ENCODE results near the gene STK38.
"Not testable (repeated sequence)": the region's sequence is repeated elsewhere in the genome, so short reads cannot be mapped to it uniquely, and the experiment has no call there.

Gene STK38

GRCh38 chr6:36546920-36547645 is at the start of gene STK38:
Gene STK38 (minus strand): TSS chr6:36547479. CDS start chr6:36540202, 7,277 bp downstream.
- peak; percentile 97 for DNase-seq (ENCODE audit: low spot score)

- DNase-seq (ENCODE audit: low spot score): peak; percentile 31
Observed at GRCh38 chr6:36596356-36596755, 49.1 kb upstream of the STK38 start.

DNA sequence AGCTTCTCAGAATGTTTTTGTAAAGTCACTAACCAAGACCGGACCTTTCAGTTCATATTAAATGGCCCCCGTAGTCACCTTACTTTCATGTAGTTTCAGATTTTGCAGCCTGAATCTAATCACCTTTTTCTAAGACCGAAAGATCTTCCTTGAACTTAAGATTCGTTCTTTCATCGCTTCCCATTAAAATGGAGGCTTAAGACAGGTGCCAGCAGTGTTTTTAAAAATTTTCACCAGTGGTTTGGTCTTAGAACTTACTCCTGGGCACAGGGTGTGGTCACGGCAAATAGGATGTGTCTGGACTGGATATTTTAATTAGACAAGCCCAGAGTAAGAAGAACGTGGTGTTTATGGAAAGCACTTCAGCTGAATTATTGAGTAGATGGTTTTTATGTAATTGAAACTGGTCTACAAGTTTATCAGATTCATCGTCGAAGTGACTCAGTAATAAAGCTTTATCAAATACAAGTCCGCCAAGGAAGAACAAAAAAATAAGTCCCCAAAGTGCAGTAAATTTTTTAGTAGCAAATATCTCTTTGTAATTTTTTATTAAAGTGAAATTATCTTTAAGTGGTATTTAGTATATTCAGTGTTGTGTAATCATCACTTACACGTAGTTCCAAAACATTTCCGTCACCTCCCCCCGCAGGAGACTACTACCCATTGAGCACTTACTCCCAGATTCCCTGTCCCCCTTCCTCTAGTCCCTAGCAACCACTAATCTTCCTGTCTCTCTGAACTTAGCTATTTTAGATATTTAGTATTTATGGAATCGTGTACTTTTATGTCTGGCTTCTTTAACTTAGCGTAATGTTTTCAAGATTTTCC is 47.8 kb upstream of the STK38 start:
- DNase-seq (ENCODE audit: low spot score): no peak

DNA sequence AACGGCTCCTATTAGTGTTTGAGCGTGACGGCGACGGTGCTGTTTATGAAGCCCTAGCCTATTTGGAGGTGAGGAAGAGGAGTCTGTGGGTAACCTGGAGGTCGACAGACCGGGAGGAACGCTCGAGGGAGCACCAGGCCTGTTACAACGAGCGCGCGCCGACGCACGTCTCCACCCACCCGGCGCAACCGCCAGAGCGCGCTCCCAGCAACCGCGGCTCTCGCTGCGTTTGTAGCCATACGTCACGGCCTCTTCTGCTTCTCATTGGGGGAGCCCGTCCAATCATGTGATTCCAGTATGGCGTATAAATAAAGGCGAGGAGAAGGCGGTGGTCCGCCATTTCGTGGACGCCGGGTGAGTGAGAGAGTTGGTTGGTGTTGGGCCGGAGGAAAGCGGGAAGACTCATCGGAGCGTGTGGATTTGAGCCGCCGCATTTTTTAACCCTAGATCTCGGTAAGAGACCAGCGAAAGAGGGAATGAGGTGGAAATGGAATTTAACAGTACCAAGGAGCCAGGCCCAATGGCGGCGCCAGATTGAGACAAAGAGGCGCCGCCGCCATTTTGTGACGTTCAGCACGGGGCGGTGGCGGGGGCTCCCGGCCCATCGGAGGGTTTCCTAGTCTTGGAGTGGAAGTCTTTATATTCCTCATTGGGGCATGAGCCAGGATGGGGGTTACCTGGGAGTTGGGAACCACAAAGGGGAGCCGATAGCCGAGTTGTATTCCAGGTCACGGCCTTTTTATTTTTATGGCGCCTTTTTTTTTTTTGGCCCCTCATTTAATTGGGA is 46.9 kb upstream of the STK38 start, which contains the start of gene SRSF3:
Gene SRSF3, plus strand, starts transcription at position 334 of the 787 bp plus-strand sequence. CDS start 2,401 bp downstream, outside the sequence.
- DNase-seq (ENCODE audit: low spot score): peak; percentile 96

- no peak for DNase-seq (ENCODE audit: low spot score)
Observed at GRCh38 chr6:36593569-36594028, 46.3 kb upstream of the STK38 start.

- no peak for DNase-seq (ENCODE audit: low spot score)
Observed at GRCh38 chr6:36592221-36592655, 45.0 kb upstream of the STK38 start.

DNA sequence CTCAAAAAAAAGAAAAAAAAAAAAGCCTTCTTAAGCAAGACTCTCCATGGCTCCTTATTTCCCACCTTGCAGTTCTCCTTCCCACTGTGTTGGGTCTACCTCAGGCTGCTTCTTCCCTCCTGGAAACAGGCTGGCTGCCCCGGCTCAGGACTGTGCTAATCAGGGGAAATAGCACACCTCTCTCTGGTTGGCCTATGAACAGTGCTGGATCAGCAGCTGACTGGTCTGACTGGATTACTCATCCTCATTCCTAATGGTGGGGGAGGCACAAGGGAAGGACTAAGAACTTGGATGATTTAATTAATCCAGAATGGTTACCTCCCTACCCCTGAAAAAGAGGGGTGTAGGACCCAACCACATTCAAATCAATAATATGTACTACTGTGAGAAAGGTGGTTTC is 43.0 kb upstream of the STK38 start:
- DNase-seq (ENCODE audit: low spot score): peak; percentile 83

DNA sequence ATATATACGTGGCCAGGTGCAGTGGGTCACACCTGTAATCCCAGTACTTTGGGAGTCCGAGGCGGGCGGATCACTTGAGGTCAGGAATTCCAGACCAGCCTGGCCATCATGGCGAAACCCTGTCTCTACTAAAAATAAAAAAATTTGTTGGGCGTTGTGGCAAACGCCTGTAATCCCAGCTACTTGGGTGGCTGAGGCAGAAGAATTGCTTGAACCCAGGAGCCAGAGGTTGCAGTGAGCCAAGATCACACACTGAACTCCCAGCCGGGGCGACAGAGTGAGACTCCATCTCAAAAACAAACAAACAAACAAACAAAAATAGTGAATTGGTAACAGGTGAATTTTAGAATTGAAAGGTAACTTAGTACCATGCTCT is 41.7 kb upstream of the STK38 start:
- DNase-seq (ENCODE audit: low spot score): not testable (repeated sequence)

- DNase-seq (ENCODE audit: low spot score): no peak
Observed at GRCh38 chr6:36586606-36587005, 39.3 kb upstream of the STK38 start.

DNA sequence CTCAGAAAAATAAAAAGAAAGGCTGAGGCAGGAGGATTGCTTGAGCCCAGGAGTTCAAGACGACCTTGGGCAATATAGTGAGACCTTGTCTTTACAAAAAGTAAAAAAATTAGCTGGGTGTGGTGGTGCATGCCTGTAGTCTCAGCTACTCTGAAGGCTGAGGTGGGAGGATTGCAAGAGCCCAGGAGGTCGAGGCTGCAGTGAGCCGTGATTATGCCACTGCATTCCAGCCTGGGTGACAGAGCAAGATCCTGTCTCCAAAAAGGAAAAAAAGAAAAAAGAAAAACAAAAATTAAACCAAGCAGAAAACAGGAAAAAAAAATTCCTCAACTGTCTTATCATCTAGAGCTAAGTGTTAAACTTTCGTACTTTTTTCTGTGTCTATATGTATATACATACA is 34.4 kb upstream of the STK38 start:
- no peak for DNase-seq (ENCODE audit: low spot score)

GRCh38 chr6:36580184-36580526 is 32.9 kb upstream of the STK38 start:
- DNase-seq (ENCODE audit: low spot score): no peak

GRCh38 chr6:36578431-36578830 is 31.2 kb upstream of the STK38 start:
- DNase-seq (ENCODE audit: low spot score): no peak

- no peak for DNase-seq (ENCODE audit: low spot score)
Observed at GRCh38 chr6:36578030-36578429, 30.8 kb upstream of the STK38 start.

GRCh38 chr6:36577301-36577700 is 30.0 kb upstream of the STK38 start:
- peak; percentile 88 for DNase-seq (ENCODE audit: low spot score)

DNA sequence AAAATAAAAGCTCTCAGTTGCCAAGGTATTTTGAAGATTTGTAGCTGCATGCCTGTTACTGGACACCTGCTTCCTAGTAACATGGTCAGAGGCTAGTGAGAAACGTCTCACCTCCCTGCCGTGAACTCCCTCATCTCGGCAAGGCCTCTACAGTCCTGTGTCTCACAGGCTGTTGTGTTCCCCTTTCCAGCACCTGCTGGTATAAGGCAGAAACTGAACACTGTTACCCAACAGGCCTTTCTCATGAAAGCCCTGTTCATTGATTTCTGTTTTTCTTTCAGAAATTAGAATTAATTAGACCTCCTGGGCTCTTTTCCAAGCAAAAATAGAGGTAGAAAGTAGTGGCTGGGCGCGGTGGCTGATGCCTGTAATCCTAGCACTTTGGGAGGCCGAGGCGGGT is 29.3 kb upstream of the STK38 start:
- DNase-seq (ENCODE audit: low spot score): no peak

- DNase-seq (ENCODE audit: low spot score): no peak
Observed at GRCh38 chr6:36574679-36575078, 27.4 kb upstream of the STK38 start.

DNA sequence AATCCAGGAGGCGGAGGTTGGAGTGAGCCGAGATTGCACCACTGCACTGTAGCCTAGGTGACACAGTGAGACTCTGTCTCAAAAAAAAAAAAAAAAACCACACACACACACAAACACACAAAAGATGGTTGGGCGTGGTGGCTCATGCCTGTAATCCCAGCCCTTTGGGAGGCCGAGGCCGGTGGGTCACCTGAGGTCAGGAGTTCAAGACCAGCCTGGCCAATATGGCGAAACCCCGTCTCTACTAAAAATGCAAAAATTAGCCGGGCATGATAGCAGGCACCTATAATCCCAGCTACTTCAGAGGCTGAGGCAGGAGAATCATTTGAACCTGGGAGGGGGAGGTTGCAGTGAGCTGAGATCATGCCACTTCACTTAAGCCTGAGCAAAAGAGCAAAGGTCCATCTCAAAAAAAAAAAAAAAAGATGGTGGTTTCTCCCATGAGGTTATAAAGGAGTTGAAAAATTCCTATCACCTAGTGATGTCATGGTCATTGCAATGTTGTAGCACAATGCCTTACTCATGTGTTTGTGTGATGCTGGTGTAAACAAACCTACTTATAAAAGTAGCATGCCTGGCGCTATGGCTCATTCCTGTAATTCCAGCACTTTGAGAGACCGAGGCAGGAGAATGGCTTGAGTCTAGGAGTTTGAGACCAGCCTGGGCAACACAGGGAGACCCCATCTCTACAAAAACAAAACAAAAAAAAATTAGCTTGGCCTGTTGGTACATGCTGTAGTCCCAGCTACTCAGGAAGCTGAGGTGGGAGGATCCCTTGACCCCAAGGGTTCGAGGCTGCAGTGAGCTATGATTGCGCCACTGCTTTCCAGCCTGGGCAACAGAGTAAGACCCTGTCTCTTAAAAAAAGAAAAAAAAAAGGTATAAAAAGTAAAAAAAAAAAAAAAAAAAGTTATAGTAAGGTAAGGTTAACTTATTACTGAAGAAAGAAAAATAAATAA is 25.4 kb upstream of the STK38 start:
- DNase-seq (ENCODE audit: low spot score): not testable (repeated sequence)

DNA sequence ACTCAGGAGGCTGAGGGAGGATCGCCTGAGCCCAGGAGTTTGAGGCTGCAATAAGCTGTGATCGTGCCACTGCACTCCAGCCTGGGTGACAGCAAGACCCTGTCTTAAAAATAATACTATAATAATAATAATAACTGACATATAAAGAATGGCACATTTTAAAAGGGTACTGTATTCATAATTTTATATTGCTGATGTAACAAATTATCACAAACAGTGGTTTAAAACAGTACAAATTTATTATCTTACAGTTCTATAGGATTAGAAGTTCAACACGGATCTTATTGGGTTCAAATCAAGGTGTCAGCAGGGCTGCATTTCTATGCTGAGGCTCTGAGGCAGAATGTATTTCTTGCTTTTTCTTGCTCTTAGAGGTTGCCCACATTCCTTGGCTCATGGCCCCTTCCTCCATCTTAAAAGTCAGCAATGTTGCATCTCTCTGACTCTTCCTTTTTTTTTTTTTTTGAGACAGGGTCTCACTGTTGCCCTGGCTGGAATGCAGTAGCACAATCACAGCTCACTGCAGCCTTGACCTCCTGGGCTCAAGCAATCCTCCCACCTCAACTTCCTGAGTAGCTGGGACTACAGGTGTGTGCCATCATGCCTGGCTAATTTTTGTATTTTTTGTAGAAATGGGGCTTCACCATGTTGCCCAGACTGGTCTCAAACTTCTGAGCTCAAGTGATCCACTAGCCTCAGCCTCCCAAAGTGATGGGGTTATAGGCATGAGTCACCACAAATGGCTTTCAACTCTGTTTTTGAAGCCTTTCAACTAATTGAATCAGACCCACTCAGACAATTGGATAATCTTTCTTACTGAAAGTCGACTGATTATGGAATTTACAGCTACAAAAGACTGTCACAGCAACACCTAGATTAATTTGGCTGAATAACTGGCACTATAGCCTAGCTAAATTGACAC is 24.1 kb upstream of the STK38 start:
- no peak for DNase-seq (ENCODE audit: low spot score)

DNA sequence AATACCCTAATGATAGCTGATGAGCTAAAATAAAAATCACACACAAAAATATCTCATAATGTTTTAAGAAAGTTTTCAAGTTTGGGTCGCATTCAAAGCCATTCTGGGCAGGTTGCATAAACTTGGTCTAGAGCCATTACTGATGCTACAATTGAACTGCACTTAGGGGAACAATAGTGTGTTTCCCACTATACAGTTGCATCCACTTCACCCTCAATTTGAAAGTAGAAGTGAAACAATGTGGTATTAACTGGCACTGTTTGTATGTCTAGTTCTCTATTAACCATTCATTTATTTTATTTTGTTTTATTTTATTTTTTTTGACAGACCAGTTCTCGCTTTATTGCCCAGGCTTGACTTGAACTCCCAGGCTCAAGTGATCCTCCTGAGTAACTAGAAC is 23.0 kb upstream of the STK38 start:
- no peak for DNase-seq (ENCODE audit: low spot score)

GRCh38 chr6:36566418-36566905 is 19.2 kb upstream of the STK38 start:
- no peak for DNase-seq (ENCODE audit: low spot score)

All from hepatic stellate cell (primary cell).